NCI-H524 (cell line): Measurements from ENCODE around the gene CLIC4.
"Not testable (repeated sequence)": the region's sequence is repeated elsewhere in the genome, so short reads cannot be mapped to it uniquely, and the experiment has no call there.

Source experiments
- DNase-seq, 2 experiments: peaks; one replicate each; lab custom pipeline; 2025; lab: John Stamatoyannopoulos, UW

The CLIC4 gene

GRCh38 chr1:24773618-24774017 lies 28.4 kb downstream of the CLIC4 start:
- no peak for DNase-seq

GRCh38 chr1:24775348-24775747 lies 30.1 kb downstream of the CLIC4 start:
- DNase-seq: no peak

- DNase-seq: no peak
Measured at GRCh38 chr1:24775916-24776315, 30.7 kb downstream of the CLIC4 start.

GRCh38 chr1:24776821-24777220 lies 31.6 kb downstream of the CLIC4 start:
- no peak for DNase-seq

GRCh38 chr1:24778141-24778540 lies 32.9 kb downstream of the CLIC4 start:
- DNase-seq: no peak

- DNase-seq: not testable (repeated sequence)
Measured at GRCh38 chr1:24779199-24779598, 34.0 kb downstream of the CLIC4 start.

GRCh38 chr1:24779689-24780464 lies 34.6 kb downstream of the CLIC4 start:
- DNase-seq: peak in 1 of 2 experiments; percentile 12

GRCh38 chr1:24780626-24781025 lies 35.4 kb downstream of the CLIC4 start:
- not testable (repeated sequence) for DNase-seq

GRCh38 chr1:24782689-24783088 lies 37.4 kb downstream of the CLIC4 start:
- no peak for DNase-seq

- no peak for DNase-seq
Measured at GRCh38 chr1:24783713-24784112, 38.5 kb downstream of the CLIC4 start.

GRCh38 chr1:24786191-24786590 lies 40.9 kb downstream of the CLIC4 start:
- no peak for DNase-seq

GRCh38 chr1:24790490-24790889 lies 45.2 kb downstream of the CLIC4 start:
- DNase-seq: no peak

- DNase-seq: no peak
Measured at GRCh38 chr1:24793447-24794129, 48.3 kb downstream of the CLIC4 start.

GRCh38 chr1:24794130-24794502 lies 48.9 kb downstream of the CLIC4 start:
- DNase-seq: not testable (repeated sequence)

GRCh38 chr1:24795236-24795635 lies 50.0 kb downstream of the CLIC4 start:
- DNase-seq: no peak

GRCh38 chr1:24796524-24796923 lies 51.3 kb downstream of the CLIC4 start:
- no peak for DNase-seq

- DNase-seq: not testable (repeated sequence)
Measured at GRCh38 chr1:24799242-24799641, 54.0 kb downstream of the CLIC4 start.

GRCh38 chr1:24801176-24801575 lies 55.9 kb downstream of the CLIC4 start:
- no peak for DNase-seq

GRCh38 chr1:24803220-24803619 lies 58.0 kb downstream of the CLIC4 start:
- DNase-seq: no peak

- DNase-seq: no peak
Measured at GRCh38 chr1:24803987-24804530, 58.8 kb downstream of the CLIC4 start.

GRCh38 chr1:24805534-24806301 lies 60.5 kb downstream of the CLIC4 start:
- DNase-seq: no peak

- no peak for DNase-seq
Measured at GRCh38 chr1:24806588-24806987, 61.3 kb downstream of the CLIC4 start.
